H1 (cell line): ENCODE results near the gene SEPTIN1. TPM values are rescaled to one million over a fixed set of nuclear protein-coding genes. Genes with fewer than 3 reads are reported as not detected.

Experiments used
- CTCF ChIA-PET: fragments of 300-600 bp; sonication (Branson Sonifier 250); formaldehyde crosslinking; loops from one replicate; lab custom pipeline; 2021; ENCODE audit not compliant: partially characterized antibody; lab: Charles Lee
- POLR2A ChIA-PET: fragments of 300-600 bp; sonication (Branson Sonifier 250); formaldehyde crosslinking; loops from one replicate; lab custom pipeline; 2021; ENCODE audit warnings: inconsistent platforms; ENCODE audit not compliant: partially characterized antibody; lab: Charles Lee
- DNase-seq, 2 experiments: peaks; one replicate each; pipeline versions ENCODE4 v3.0.0 to v3.0.0-alpha.2; 2010 to 2022; ENCODE audit warnings: low spot score in 2 of 2, low read depth in 1 of 2, mixed read lengths in 1 of 2
- FAIRE-seq: peaks from 2 replicates; lab custom pipeline; 2011; peaks lifted over from hg19 to GRCh38; lab: Jason Lieb, UNC
- H2AFZ ChIP-seq: 2 replicates; pipeline ENCODE4 v1.8.1; 2012; ENCODE audit warnings: low read length, inconsistent platforms
- H2AK5ac ChIP-seq: 2 replicates; pipeline ENCODE4 v1.6.1; 2013; ENCODE audit warnings: low read depth, low read length
- H2BK120ac ChIP-seq: replicated peaks from 2 replicates; pipeline ENCODE3; 2013; ENCODE audit warnings: low read depth, low read length, inconsistent platforms
- H2BK12ac ChIP-seq: 2 replicates; pipeline ENCODE4 v1.6.1; 2013; ENCODE audit warnings: low read depth, low read length
- H2BK15ac ChIP-seq: 2 replicates; pipeline ENCODE4 v1.6.1; 2013; ENCODE audit warnings: low read length
- H2BK20ac ChIP-seq: 2 replicates; pipeline ENCODE4 v1.6.1; 2013; ENCODE audit warnings: low read length
- H2BK5ac ChIP-seq: 2 replicates; pipeline ENCODE4 v1.6.1; 2013; ENCODE audit warnings: low read depth, low read length
- H3K14ac ChIP-seq: 2 replicates; pipeline ENCODE4 v1.6.1; 2013; ENCODE audit warnings: inconsistent platforms; ENCODE audit not compliant: insufficient read length
- H3K18ac ChIP-seq: 2 replicates; pipeline ENCODE4 v1.6.1; 2013; ENCODE audit warnings: low read length; ENCODE audit errors: extremely low read depth
- H3K23ac ChIP-seq: 2 replicates; pipeline ENCODE4 v1.6.1; 2013; ENCODE audit warnings: inconsistent platforms; ENCODE audit not compliant: insufficient read length
- H3K23me2 ChIP-seq: 2 replicates; pipeline ENCODE4 v1.6.1; 2013; ENCODE audit warnings: low read depth, low read length
- H3K27ac ChIP-seq: 2 replicates; pipeline ENCODE4 v1.6.1; 2011; ENCODE audit warnings: low read depth, low read length, inconsistent platforms
- H3K27me3 ChIP-seq, 4 experiments: replicated peaks in 1 of 4; 1 replicate in 1 of 4; 2 replicates in 3 of 4; pipeline versions ENCODE4 v1.6.1 to v1.8.1; 2011 to 2013; ENCODE audit warnings: low read length in 3 of 4, mild to moderate bottlenecking in 3 of 4, inconsistent platforms in 2 of 4, mixed read lengths in 2 of 4, moderate library complexity in 1 of 4; ENCODE audit not compliant: control insufficient read depth in 3 of 4, insufficient read depth in 3 of 4; ENCODE audit errors: extremely low read depth in 1 of 4
- H3K36me3 ChIP-seq, 4 experiments: 2 replicates each; pipeline versions ENCODE4 v1.6.1 to v1.8.1; 2011 to 2013; ENCODE audit warnings: mild to moderate bottlenecking in 4 of 4, low read length in 3 of 4, moderate library complexity in 2 of 4, control low read depth in 1 of 4, inconsistent platforms in 1 of 4; ENCODE audit not compliant: insufficient read depth in 4 of 4, control insufficient read depth in 2 of 4
- H3K4ac ChIP-seq: replicated peaks from 2 replicates; pipeline ENCODE3; 2013; ENCODE audit warnings: low read length, low read depth, mixed read lengths, inconsistent platforms; ENCODE audit not compliant: insufficient read length
- H3K4me1 ChIP-seq, 4 experiments: replicated peaks in 1 of 4; 1 replicate in 1 of 4; 2 replicates in 3 of 4; pipeline versions ENCODE4 v1.6.1 to v1.8.1; 2011 to 2013; ENCODE audit warnings: low read length in 3 of 4, inconsistent platforms in 2 of 4, mixed read lengths in 1 of 4; ENCODE audit not compliant: insufficient read depth in 4 of 4, control insufficient read depth in 3 of 4
- H3K4me2 ChIP-seq, 2 experiments: 2 replicates each; pipeline versions ENCODE4 v1.6.1 to v1.8.1; 2011 to 2013; ENCODE audit warnings: low read depth in 2 of 2, low read length in 2 of 2, control low read depth in 1 of 2, inconsistent platforms in 1 of 2, mild to moderate bottlenecking in 1 of 2; ENCODE audit not compliant: insufficient read depth in 1 of 2
- H3K4me3 ChIP-seq, 4 experiments: fragments of 200-600, 300-600 bp in 1 of 4; sonication (generic), shearing (Covaris generic), sonication (Bioruptor Twin) in 1 of 4; 2 replicates each; pipeline versions ENCODE4 v1.5.1 to v1.8.1; 2011 to 2016; ENCODE audit warnings: low read length in 4 of 4, low read depth in 3 of 4, control low read depth in 2 of 4, inconsistent platforms in 2 of 4, mild to moderate bottlenecking in 2 of 4, mixed read lengths in 1 of 4, moderate library complexity in 1 of 4; ENCODE audit not compliant: insufficient read depth in 2 of 4; ENCODE audit errors: extremely low read depth in 1 of 4
- H3K56ac ChIP-seq: replicated peaks from 2 replicates; pipeline ENCODE3; 2013; ENCODE audit warnings: low read depth, mild to moderate bottlenecking, mixed read lengths, low read length, inconsistent platforms; ENCODE audit not compliant: insufficient read length
- H3K79me1 ChIP-seq: 2 replicates; pipeline ENCODE4 v1.6.1; 2013; ENCODE audit warnings: low read depth, low read length, control low read depth
- H3K79me2 ChIP-seq, 2 experiments: 2 replicates each; pipeline versions ENCODE4 v1.6.1 to v1.8.1; 2012 to 2013; ENCODE audit warnings: low read length in 2 of 2, mild to moderate bottlenecking in 2 of 2, inconsistent platforms in 1 of 2; ENCODE audit not compliant: insufficient read depth in 2 of 2, control insufficient read depth in 1 of 2
- H3K9ac ChIP-seq, 4 experiments: replicated peaks in 1 of 4; 1 replicate in 1 of 4; 2 replicates in 3 of 4; pipeline versions ENCODE4 v1.6.1 to v1.8.1; 2011 to 2013; ENCODE audit warnings: low read depth in 3 of 4, low read length in 3 of 4, control low read depth in 2 of 4, mild to moderate bottlenecking in 2 of 4, moderate library complexity in 2 of 4, inconsistent platforms in 1 of 4; ENCODE audit errors: extremely low read depth in 1 of 4
- H3K9me3 ChIP-seq, 2 experiments: 2 replicates each; pipeline versions ENCODE4 v1.6.1 to v1.8.1; 2012 to 2013; ENCODE audit warnings: mild to moderate bottlenecking in 2 of 2, moderate library complexity in 2 of 2, control low read depth in 1 of 2, inconsistent platforms in 1 of 2, low read depth in 1 of 2, low read length in 1 of 2, mixed read lengths in 1 of 2; ENCODE audit not compliant: insufficient read depth in 2 of 2
- H4K20me1 ChIP-seq, 2 experiments: replicated peaks in 1 of 2; 2 replicates each; pipeline versions ENCODE3 to v1.8.1; 2011 to 2013; ENCODE audit warnings: inconsistent platforms in 2 of 2, low read length in 2 of 2, mild to moderate bottlenecking in 1 of 2; ENCODE audit not compliant: insufficient read depth in 2 of 2, control insufficient read depth in 1 of 2
- H4K5ac ChIP-seq: 2 replicates; pipeline ENCODE4 v1.6.1; 2013; ENCODE audit warnings: low read length, low read depth, mixed read lengths, inconsistent platforms; ENCODE audit not compliant: insufficient read length
- H4K8ac ChIP-seq: 2 replicates; pipeline ENCODE4 v1.8.0; 2013; ENCODE audit warnings: mild to moderate bottlenecking, moderate library complexity, low read length, inconsistent platforms; ENCODE audit not compliant: insufficient read depth; ENCODE audit errors: extremely low read depth
- H4K91ac ChIP-seq: replicated peaks from 2 replicates; pipeline ENCODE3; 2013; ENCODE audit warnings: low read length, mixed read lengths, inconsistent platforms; ENCODE audit not compliant: insufficient read length
- ATF2 ChIP-seq: IDR thresholded peaks from 2 replicates; pipeline ENCODE4 v1.6.1; 2012; ENCODE audit warnings: low read length, inconsistent platforms
- CEBPB ChIP-seq: IDR thresholded peaks from 2 replicates; pipeline ENCODE4 v1.6.1; 2012; ENCODE audit warnings: low read depth, low read length
- HDAC2 ChIP-seq, 2 experiments: fragments of 300-600 bp in 1 of 2; sonication (generic) in 1 of 2; IDR thresholded peaks; 2 replicates each; pipeline ENCODE4 v1.6.1; 2011 to 2012; ENCODE audit warnings: low read depth in 2 of 2, low read length in 2 of 2, mild to moderate bottlenecking in 2 of 2, moderate library complexity in 2 of 2, borderline replicate concordance in 1 of 2, inconsistent platforms in 1 of 2
- KDM1A ChIP-seq: fragments of 200-600, 300-600 bp; sonication (generic); IDR thresholded peaks from 2 replicates; pipeline ENCODE4 v1.7.1; 2016; ENCODE audit warnings: mild to moderate bottlenecking, low read length, borderline replicate concordance
- MAX ChIP-seq: IDR thresholded peaks from 2 replicates; pipeline ENCODE4 v1.6.1; 2012; ENCODE audit warnings: inconsistent platforms
- POLR2A ChIP-seq, 2 experiments: IDR thresholded peaks; 1 replicate in 1 of 2; 2 replicates in 1 of 2; pipeline ENCODE4 v1.6.1; 2011; ENCODE audit warnings: low read depth in 2 of 2, low read length in 2 of 2, mild to moderate bottlenecking in 2 of 2; ENCODE audit errors: control extremely low read depth in 1 of 2
- POU5F1 ChIP-seq: IDR thresholded peaks from 2 replicates; pipeline ENCODE4 v1.6.1; 2011; ENCODE audit warnings: low read depth, mild to moderate bottlenecking, low read length, moderate library complexity
- SP4 ChIP-seq: IDR thresholded peaks from 2 replicates; pipeline ENCODE4 v1.6.1; 2012; ENCODE audit warnings: low read length, inconsistent platforms
- WGBS, 2 experiments: shearing (Covaris generic) in 1 of 2; methylation state at CpG; one replicate each; pipeline versions ENCODE4 v1.1.6 to v1.1.7; 2013 to 2015; ENCODE audit warnings: low lambda C conversion rate in 2 of 2, mixed read lengths in 2 of 2, inconsistent platforms in 1 of 2, low coverage in 1 of 2, missing lambda C conversion rate in 1 of 2; ENCODE audit not compliant: insufficient replicate concordance in 2 of 2, insufficient coverage in 1 of 2, insufficient read length in 1 of 2; ENCODE audit errors: extremely low coverage in 1 of 2, missing lambda C conversion rate in 1 of 2; 5-methylcytosine and 5-hydroxymethylcytosine counted together
- polyA plus RNA-seq, 7 experiments: library from polyadenylated mRNA; depleted of rRNA in 3 of 7; stranded (reverse) in 5 of 7; unstranded in 2 of 7; fragments of >200 nt in 5 of 7; fragments of 200-250 nt in 2 of 7; gene quantifications; 1 replicate in 5 of 7; 2 replicates in 1 of 7; 4 replicates in 1 of 7; pipeline versions ENCODE4 v1.2.1 to v1.2.3, GENCODE V29; 2011 to 2013; ENCODE audit warnings: missing spikeins in 2 of 7, mixed read lengths in 2 of 7
- total RNA-seq: library from RNA; stranded (reverse); fragmentation: NEBNext Ultra II Directional; extraction: Animal tissue kit (Norgen Biotek cat#: 25700); gene quantifications from 2 replicates; pipeline ENCODE4 v1.2.1, GENCODE V29; 2021

SEPTIN1 gene
- total and polyA plus RNA-seq, 2 of the 8 experiments (the other 6 are each of a cell fraction or from before 2014, with no cell fraction given): 0.24 to 1.4 TPM

GRCh38 chr16:30377050-30377811 is 5.1 kb downstream of the SEPTIN1 start:
- Histone ChIP-seq H3K4ac (peak overlapping the region; percentile 74), H3K23ac (no peak overlapping the region), H2AFZ (no peak overlapping the region)
- POLR2A ChIA-PET: interaction anchor here (0.6 to 13.6 kb wide), 9 partner anchors 12 to 371 kb away, joined by 3 to 151 read pairs (median 4); partner anchors contain the start of genes ALDOA, CD2BP2, PHKG2 and ZNF48
- no peak for TF ChIP-seq SP4
- TF ChIP-seq POLR2A (IDR thresholded peaks at IDR 0.05; ENCODE audit: control extremely low read depth in 1 of 2, low read depth in 2 of 2, low read length in 2 of 2): no peak; a peak in 1 of 3 replicates
- no peak for TF ChIP-seq CEBPB
- no peak for TF ChIP-seq HDAC2 (IDR thresholded peaks at IDR 0.05; ENCODE audit: borderline replicate concordance in 1 of 2, low read depth in 2 of 2, low read length in 2 of 2)
- no peak for TF ChIP-seq KDM1A
- peak; percentile 64; the same call in 1 of the 2 replicates for TF ChIP-seq MAX
- TF ChIP-seq POU5F1: no peak
- TF ChIP-seq ATF2: no peak
- TF ChIP-seq, all 59 proteins: peak for 1
- DNase-seq (peak in 1 of 2 experiments; percentile 92), FAIRE-seq (no peak)
- Histone ChIP-seq H3K9me3 (no peaks in the 10 kb centered on the region), H3K4me1 (peaks cover 0 to 9% (median 5%) of the 10 kb centered on the region in 4 experiments; a peak in 5 of 7 replicates), H2BK20ac (no peak overlapping the region), H2BK5ac (peak overlapping the region; percentile 89), H4K91ac (peak overlapping the region; percentile 93), H2BK15ac (0 out of 2 replicates have a peak overlapping the region, but pooled peaks have one; percentile 53), H3K18ac (peak overlapping the region; percentile 84), H3K27ac (peak overlapping the region; percentile 92), H3K36me3 (no peaks in the 10 kb centered on the region), H2BK120ac (no peak overlapping the region), H4K8ac (peak overlapping the region; percentile 54; the same call in 1 of the 2 replicates), H3K4me3 (peak overlapping the region; percentile 53 to 88 (median 66)), H3K79me2 (no peaks in the 10 kb centered on the region), H3K4me2 (peak overlapping the region; percentile 80 to 81), H4K20me1 (no peaks in the 10 kb centered on the region), H4K5ac (peak overlapping the region; percentile 70), H2AK5ac (no peak overlapping the region), H3K56ac (peak overlapping the region; percentile 74), H3K14ac (no peak overlapping the region), H2BK12ac (peak overlapping the region; percentile 85; the same call in 1 of the 2 replicates), H3K27me3 (no peaks in the 10 kb centered on the region), H3K9ac (peak overlapping the region; percentile 46 to 63 (median 57)), H3K79me1 (no peaks in the 10 kb centered on the region), H3K23me2 (peaks cover 10% of the 10 kb centered on the region)
- CTCF ChIA-PET: interaction anchor here (0.6 to 2.3 kb wide), 5 partner anchors 13 to 31 kb away, joined by 3 to 8 read pairs (median 4); partner anchors contain the start of gene ZNF771
- WGBS, 2 experiments: 53% methylated on average over 19 of the region's 29 CpGs; no CpG with 5 or more reads in 1 of the 2 experiments
